HG02642 (cell line): ENCODE data around the gene TYW1.
"Not testable (repeated sequence)": the region's sequence is repeated elsewhere in the genome, so short reads cannot be mapped to it uniquely, and the experiment has no call there.

ENCODE experiments used
- ATAC-seq: cut with Tn5 transposase; IDR thresholded peaks from one replicate; pipeline ENCODE4 v1.9.1; 2021; ENCODE audit warnings: mild to moderate bottlenecking; ENCODE audit not compliant: unreplicated experiment, poor library complexity

The TYW1 gene

GRCh38 chr7:67182956-67183750 lies 186.5 kb downstream of the TYW1 start:
- ATAC-seq = not testable (repeated sequence)

DNA sequence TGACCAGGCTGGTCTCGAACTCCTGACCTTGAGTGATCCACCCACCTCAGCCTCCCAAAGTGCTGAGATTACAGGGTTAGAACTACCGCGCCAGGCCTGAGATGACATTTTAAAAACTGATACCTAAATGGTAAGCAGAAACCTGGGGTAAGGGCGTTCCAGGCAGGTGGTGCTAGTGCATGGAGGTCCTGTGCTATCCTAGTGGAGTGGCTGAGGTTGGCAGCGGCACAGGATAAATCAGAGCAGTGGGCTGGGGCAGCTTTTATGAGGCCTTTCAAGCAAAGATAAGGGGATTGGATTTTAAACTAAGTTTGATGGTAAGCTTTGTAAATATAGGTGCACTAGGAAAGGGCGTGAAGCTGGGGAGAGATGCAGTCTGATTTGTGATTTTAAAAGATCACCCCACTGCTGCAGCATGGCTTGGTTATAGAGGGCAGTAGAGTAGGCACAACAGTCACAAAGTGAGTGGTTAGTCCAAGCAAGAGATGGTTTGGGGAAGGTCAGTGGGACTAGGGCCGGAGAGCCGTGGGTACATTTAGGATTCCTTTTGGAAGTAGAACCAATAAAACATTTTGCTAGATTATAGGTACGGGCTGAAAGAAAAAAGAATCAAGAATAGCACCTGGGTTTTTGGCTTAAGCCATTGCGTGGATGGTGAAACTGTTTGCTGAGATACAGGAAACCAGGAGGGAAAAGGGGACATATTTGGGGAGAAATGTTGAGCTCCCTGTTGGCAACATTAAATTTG lies 188.5 kb downstream of the TYW1 start:
- ATAC-seq = peak; percentile 33

- peak; percentile 83 for ATAC-seq
These were observed 189.1 kb downstream of the TYW1 start for GRCh38 chr7:67185660-67186129.

GRCh38 chr7:67189160-67189559 lies 192.5 kb downstream of the TYW1 start:
- ATAC-seq = not testable (repeated sequence)

DNA sequence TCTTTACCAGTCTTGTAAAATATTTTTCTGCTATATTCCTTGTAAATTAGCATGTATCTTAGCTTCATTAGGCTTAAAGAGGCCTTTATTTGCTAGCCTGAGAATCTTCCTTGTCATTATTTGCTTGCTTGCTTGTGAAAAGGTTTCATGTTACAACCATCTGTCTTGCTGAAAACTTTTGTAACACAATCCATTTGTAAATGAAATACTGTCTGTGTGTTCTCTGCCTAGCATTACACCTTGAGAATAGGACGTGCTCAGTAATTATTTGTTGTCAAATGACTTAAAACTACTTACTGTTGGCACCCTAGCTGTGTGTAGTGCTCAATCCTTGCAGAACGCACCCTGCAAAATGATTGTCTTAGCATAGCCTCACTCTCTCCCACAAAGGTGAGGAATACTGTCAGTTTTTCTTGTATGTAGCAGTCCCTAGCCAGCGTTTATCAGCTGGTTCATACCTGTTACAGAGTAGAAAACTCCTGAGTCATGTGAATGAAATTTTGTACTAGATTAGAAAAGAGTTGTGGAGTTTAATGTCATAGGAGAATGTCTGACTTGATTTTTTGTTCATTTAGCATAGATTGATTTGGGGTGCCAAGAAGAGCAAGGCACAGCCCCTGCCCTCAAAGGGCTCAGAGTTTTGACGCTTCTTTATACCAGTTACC lies 193.3 kb downstream of the TYW1 start:
- not testable (repeated sequence) for ATAC-seq

DNA sequence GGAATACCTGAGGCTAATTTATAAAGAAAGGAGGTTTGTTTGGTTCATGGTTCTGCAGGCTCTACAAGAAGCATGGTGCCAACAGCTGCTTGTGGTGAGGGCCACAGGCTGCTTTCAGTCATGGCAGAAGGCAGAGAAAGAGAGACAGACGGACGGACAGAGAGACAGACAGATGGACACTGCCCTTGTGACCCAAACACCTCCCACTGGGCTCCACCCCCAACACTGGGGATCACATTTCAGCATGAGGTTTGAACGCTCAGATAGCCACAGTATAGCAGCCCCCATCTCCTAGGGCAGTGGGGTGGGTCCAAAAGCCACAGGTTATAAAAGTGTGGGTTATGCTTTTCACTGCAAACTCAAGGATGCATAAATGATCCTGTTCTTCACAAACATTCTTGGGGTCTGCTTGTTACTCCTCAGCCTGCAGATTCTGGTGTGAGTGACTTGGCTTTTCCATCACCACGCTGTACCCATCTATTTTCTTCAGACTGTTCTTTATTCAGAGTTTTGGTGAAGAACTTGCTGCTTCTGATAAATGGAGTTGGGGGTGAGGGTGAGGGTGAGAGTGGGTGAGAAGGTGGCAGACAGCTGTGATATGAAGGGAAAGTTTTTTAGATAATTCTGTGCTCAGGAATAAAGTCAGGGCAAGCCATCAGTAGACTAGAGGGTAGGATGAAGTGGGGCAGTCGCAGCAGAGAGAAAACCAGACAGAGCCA lies 194.5 kb downstream of the TYW1 start:
- not testable (repeated sequence) for ATAC-seq

DNA sequence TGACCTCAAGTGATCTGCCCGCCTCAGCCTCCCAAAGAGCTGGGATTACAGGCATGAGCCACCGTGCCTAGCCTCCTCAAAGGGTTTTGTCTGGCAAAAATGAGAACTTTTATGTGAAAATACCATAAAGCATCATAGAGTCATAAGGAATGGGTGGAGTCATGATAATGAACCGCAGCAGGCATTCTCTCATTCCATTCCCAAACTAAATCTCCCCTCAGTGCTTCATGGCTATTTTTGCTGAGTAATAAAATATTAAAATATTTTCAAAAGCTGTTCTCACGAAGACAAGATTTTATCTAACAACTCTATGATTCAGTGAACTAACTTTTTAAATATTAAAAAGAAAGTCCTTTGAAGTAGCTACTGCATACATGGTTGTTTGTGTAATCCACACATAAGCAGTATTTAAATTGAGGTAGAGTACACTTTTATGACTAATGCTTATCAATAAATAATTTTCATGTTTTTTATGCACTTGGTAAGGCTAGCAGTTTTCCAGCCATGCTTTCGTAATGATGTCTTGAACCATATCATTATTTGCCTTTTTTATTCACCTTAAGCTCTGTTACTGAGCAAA lies 195.6 kb downstream of the TYW1 start:
- ATAC-seq = not testable (repeated sequence)

DNA sequence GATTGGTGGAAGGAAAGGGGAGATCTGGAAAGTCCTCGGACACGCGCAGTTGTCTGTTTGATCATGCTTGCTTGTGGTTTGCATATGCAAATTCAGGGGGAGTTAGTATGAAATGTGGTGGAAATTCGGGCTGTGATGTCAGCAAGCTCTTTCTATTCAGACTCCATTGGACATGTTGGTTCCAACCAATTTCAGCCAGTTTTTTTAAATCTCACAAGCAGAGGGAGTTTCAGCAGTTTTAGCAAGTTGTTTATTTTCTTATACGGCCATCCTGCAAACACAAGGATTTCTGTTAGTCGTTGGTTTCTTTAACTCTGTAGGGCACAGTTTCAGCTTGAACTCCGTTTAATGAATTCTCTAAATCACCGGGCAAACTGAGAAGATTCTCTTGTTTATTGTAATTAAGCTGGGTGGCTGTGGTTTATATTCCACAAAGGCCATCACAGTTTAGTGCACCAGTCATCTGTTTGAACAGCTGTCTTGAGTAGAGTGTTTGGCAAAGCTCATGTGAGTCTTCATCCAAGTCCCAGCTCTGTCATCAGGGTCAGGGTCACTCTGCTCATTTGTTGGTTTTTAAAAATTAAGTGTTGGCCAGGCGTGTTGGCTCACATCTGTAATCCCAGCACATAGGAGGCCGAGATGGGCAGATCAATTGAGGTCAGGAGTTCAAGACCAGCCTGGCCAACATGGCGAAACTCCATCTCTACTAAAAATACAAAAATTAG lies 196.4 kb downstream of the TYW1 start:
- not testable (repeated sequence) for ATAC-seq

GRCh38 chr7:67196176-67196575 lies 199.5 kb downstream of the TYW1 start:
- not testable (repeated sequence) for ATAC-seq

GRCh38 chr7:67198865-67199526 lies 202.4 kb downstream of the TYW1 start:
- ATAC-seq = not testable (repeated sequence)

DNA sequence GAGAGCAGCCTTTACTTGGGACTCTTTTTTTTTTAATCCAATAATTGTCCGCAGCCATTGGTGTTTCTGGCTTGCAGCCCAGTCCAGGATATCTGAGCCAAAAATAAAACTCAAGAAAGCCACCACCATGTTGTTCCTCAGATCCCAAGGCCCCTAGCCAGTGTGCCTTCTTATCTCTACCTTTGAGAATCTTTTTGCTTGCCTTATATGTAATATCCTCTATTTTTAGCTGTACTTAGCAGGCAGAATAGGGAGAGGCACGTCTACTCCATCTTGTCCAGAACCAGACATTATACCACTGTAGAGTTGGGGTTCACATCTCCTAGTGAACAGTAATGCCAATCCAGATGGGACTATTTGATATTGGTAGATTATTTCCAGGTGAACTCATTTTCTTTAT lies 209.1 kb downstream of the TYW1 start:
- ATAC-seq = not testable (repeated sequence)

DNA sequence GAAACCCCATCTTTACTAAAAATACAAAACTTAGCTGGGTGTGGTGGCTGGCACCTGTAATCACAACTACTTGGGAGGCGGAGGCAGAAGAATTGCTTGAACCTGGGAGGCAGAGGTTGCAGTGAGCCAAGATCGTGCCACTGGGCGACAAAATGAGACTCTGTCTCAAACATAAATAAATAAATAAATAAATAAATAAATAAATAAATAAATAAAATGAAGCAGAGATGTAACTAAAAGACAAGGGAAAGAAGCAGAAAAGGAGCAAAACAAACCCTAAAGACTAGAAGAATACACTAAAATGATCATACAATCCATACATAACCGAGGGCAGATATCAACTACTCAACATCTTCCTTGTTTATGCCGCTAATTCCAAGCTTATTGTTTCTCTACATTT lies 209.8 kb downstream of the TYW1 start:
- ATAC-seq = no peak

DNA sequence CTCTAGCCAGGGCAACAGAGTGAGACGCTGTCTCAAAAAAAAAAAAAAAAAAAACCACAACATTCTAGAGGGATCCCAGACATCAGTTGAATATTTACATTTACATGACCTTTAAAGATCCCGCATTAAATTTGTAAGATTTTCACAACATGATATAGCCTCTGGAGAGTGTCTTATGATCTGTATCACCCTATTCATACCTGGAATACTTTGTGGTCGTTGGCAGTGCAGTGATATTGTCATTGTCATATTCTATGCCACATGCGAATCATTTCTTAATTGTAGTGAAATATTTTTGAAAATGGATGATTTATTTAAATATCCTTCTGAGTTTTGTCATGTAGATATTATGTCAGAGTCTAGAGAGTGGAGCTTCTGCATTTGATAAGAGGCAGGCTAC lies 212.0 kb downstream of the TYW1 start:
- not testable (repeated sequence) for ATAC-seq

DNA sequence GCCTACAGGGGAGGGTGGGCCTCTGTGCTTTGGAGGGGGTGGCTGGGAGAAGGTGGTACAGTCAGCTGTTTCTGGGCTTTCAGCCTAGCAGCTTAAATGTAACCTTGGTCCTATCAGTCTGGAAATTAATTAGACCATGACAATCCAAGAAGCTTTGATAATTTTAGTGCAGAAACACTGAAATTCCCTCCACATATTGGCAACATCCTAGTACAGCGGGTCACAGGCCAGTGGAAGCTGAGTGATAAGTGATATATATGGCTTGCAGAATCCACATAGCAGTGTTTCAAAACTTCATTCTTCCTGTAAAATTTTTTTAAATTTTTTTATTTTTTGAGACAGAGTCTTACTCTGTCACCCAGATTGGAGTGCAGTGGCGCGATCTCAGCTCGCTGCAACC lies 212.6 kb downstream of the TYW1 start:
- no peak for ATAC-seq

DNA sequence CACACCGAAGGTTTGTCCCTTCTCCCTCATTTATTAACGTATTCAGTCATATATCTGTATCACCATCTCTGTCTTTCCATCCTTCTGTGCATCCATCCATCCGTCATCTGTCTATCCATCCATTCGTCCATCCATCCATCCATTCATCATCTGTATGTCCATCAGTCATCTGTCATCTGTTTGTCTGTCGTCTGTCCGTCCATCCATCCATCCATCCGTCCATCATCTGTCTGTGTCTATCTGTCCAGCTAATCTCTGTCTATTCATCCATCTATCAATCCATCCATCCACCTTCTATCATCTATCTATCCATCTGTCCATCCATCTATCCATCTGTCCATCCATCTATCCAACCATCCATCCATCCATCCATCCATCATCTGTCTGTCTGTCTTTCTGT lies 213.9 kb downstream of the TYW1 start:
- no peak for ATAC-seq

GRCh38 chr7:67211650-67212330 lies 215.2 kb downstream of the TYW1 start:
- ATAC-seq = not testable (repeated sequence)

GRCh38 chr7:67213038-67213437 lies 216.4 kb downstream of the TYW1 start:
- ATAC-seq = not testable (repeated sequence)

DNA sequence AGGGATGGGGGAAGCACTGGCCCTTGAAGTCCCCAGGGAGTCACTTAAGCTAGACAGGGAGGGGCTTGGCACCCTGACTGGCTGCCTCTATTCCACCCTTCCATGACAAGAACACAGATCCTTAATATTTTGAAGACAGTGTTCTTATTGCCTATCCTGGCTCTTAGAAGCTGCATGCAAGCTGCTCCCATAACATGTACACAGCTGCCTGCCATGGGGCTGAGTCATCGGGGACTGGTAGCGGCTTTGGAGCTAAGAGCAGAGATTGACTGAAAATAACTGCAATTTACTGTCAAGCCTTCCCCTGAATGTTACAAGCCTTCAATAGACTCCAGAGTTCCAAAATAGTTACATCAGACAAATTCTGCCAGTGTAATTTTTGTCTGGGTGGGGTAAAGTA lies 226.9 kb downstream of the TYW1 start:
- not testable (repeated sequence) for ATAC-seq
